Measurements from ENCODE around the gene TTC33.
"Not testable (repeated sequence)": the region's sequence is repeated elsewhere in the genome, so short reads cannot be mapped to it uniquely, and the experiment has no call there.

The TTC33 gene

DNA sequence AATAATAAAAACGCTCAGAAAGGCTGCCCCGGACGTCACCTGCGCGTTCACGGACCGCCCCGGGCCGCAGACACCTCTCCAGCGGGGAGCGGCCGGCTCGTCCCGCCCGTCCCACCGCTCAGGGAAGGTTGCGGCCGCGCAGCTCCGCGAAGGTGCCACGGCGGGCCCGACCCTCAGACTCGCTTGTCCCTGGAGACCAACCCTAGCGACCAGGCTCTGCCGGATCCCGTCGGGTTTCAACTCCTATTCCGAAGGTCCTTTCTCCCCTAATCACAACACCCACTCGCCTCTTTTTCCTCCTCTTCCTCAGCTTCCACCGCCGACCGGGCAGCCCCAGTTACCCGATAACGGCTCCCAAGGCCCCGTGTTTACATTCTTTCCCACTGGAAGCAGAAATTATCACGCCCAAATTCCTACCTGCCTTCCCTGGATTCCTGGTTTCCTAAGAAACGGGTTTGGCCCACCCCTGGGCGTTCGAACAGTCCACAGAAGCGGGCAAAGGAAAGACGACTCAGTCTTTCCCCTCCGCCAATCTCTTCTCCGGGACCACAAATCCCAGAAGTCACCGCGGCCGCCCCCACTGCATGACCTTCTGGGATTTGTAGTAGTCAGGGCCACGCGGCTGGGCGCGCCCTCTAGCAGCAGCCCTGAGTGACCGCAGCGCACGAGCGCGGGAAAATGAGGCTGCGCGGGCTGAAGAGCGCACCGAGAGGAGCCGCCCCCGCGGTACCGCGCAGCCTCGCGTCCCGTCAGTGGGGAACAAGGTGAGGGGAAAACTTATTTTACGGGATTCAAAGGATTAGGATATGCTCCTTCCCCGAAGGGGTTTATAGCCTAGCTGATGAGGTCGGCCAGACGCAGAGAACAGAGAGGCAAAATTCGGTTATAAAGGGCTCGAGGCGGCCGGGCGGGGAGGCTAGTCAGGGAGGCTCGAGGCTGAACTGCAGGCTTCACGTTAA is at the start of gene TTC33:
TTC33 (minus strand) TSS at position 555 of the 959 bp plus-strand sequence. CDS start 8,943 bp downstream, outside the sequence.
- peak; percentile 97 for DNase-seq (ENCODE audit: low spot score)

- no peak for DNase-seq (ENCODE audit: low spot score)
These were observed 46.2 kb upstream of the TTC33 start for GRCh38 chr5:40801771-40802562.

DNA sequence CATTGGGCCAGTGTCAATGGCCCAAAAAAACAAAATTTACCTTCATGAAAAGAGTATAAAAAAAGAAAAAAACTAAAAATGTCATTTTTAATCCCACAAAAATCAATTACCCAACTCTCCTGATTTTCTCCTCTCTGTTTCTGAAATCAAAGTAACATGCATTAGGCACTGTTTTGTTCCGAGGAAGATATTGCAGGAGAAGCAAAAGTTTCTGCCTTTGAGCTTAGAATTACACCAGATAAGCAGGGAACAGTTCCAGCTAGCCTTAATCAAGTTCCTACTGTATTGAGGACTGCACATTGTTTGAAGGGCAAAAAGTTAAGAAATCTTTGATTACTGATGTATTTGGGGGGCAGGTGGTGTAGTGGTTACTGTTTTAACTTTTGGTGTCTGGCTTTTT is 43.5 kb upstream of the TTC33 start:
- no peak for DNase-seq (ENCODE audit: low spot score)

- no peak for DNase-seq (ENCODE audit: low spot score)
These were observed 43.0 kb upstream of the TTC33 start for GRCh38 chr5:40798801-40799210.

GRCh38 chr5:40798012-40798800 is 42.4 kb upstream of the TTC33 start, which contains the start of gene PRKAA1:
TSS of gene PRKAA1 (minus strand) at chr5:40798374. CDS start at chr5:40798189, 185 bp downstream.
- DNase-seq (ENCODE audit: low spot score) = peak; percentile 99

- DNase-seq (ENCODE audit: low spot score) = peak; percentile 64
These were observed 41.7 kb upstream of the TTC33 start for GRCh38 chr5:40797273-40798011.

GRCh38 chr5:40796487-40796889 is 40.7 kb upstream of the TTC33 start:
- DNase-seq (ENCODE audit: low spot score) = peak; percentile 37

DNA sequence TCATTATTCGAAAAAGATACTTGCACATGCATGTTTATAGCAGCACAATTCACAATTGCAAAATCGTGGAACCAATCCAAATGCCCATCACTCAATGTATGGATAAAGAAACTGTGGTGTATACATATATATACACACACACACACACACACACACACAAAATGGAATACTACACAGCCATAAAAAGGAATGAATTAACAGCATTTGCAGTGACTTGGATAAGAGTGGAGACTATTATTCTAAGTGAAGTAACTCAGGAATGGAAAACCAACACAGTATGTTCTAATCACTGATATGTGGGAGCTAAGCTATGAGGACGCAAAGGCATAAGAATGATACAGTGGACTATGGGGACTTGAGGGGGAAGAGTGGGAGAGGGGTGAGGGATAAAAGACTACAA is 39.1 kb upstream of the TTC33 start:
- DNase-seq (ENCODE audit: low spot score) = not testable (repeated sequence)

- DNase-seq (ENCODE audit: low spot score) = not testable (repeated sequence)
These were observed 38.6 kb upstream of the TTC33 start for GRCh38 chr5:40794340-40794739.

GRCh38 chr5:40792691-40793090 is 36.9 kb upstream of the TTC33 start:
- DNase-seq (ENCODE audit: low spot score) = not testable (repeated sequence)

GRCh38 chr5:40791715-40792139 is 36.0 kb upstream of the TTC33 start:
- DNase-seq (ENCODE audit: low spot score) = no peak

DNA sequence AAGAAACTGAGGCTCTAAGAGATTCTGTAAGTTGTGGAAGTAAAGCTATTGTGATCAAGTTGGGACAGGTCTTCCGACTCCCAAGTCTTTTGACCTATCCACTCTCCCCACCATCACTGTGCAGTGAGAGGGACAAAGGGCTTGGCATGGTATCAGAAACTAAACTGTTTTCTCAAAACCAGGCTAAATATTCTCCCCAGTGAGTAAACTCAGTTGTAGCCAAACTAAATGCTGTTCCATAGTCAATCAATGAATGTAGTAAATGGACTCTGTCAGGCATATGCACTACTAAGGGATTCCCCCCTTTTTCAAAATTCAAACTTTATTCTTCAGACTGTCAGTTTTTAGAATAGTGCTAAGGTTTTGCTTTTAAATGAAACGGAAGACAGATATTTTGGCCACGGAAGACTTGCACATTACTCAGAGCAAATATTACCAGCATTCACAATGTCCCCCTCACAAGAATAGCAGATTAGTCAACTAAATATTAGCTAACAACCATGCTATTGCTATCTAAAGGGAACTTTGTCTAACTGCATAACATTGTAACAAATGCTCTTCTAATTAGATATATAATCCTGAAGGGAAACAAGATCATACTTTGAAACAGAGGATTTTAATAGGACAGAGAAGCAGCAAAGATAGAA is 35.3 kb upstream of the TTC33 start:
- DNase-seq (ENCODE audit: low spot score) = peak; percentile 9

GRCh38 chr5:40788941-40789340 is 33.2 kb upstream of the TTC33 start:
- DNase-seq (ENCODE audit: low spot score) = not testable (repeated sequence)

DNA sequence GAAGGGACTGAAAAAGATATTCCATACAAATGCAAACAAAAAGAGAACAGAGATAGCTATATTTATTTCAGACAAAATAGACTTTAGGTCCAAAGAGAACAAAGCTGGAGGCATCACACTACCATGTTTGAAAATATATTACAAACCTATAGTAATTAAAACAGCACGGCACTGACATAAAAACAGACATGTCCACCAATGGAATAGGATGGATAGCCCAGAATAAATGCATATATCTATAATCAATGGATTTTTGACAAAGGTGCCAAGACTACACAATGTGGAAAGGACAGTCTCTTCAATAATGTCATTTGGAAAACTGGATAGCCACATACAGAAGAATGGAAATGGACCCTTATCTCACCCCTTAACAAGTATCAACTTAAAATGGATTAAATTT is 32.2 kb upstream of the TTC33 start:
- no peak for DNase-seq (ENCODE audit: low spot score)

- not testable (repeated sequence) for DNase-seq (ENCODE audit: low spot score)
These were observed 30.9 kb upstream of the TTC33 start for GRCh38 chr5:40786664-40787063.

- DNase-seq (ENCODE audit: low spot score) = no peak
These were observed 29.2 kb upstream of the TTC33 start for GRCh38 chr5:40784916-40785315.

- no peak for DNase-seq (ENCODE audit: low spot score)
These were observed 28.4 kb upstream of the TTC33 start for GRCh38 chr5:40784027-40784653.

- DNase-seq (ENCODE audit: low spot score) = peak; percentile 55
These were observed 26.2 kb upstream of the TTC33 start for GRCh38 chr5:40781843-40782409.

DNA sequence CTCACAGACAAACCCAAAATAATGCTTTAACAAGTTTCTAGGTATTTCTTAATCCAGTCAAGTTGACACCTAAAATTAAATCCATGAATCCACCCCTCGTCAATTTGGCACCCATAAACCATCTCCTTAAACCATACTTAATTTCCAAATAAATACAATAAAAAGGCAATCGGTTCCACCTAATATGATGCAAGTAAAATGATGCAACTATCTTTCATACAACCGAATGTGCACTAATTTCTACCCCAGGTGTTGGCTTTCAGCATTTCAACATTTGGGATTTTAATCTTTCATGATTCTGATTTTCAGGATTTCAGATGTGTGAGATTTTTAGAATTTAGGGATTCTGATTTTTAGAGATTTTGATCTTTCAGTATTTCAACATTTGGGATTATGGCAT is 25.1 kb upstream of the TTC33 start:
- DNase-seq (ENCODE audit: low spot score) = no peak

GRCh38 chr5:40780199-40780598 is 24.4 kb upstream of the TTC33 start:
- DNase-seq (ENCODE audit: low spot score) = no peak
